ENCODE results near the gene CDR2. TPM values are rescaled to one million over a fixed set of nuclear protein-coding genes. Genes with fewer than 3 reads are reported as not detected.

Gene CDR2
- total and polyA plus RNA-seq, 9 of the 15 experiments (the other 6 are each of a cell fraction or from before 2014, with no cell fraction given): 4.6 to 30.3 (median 19.9) TPM

GRCh38 chr16:22297114-22297870 lies 77.1 kb downstream of the CDR2 start, which contains the start of gene POLR3E (continued):
- peak; percentile 30 for TF ChIP-seq PRDM10 (IDR thresholded peaks at IDR 0.05; ENCODE audit: partially characterized antibody)
- no peak for TF ChIP-seq SAFB2 (IDR thresholded peaks at IDR 0.05; ENCODE audit: borderline replicate concordance, low read depth, low read length, severe bottlenecking)
- TF ChIP-seq CXXC5 (CRISPR knock-in tag; IDR thresholded peaks at IDR 0.05): peak; percentile 88
- peak in 1 of 2 experiments; percentile 80; a peak in 1 of 4 replicates for TF ChIP-seq RCOR1 (IDR thresholded peaks at IDR 0.05; ENCODE audit: borderline replicate concordance in 1 of 2, low read depth in 2 of 2, low read length in 2 of 2)
- no peak for TF ChIP-seq CHD7 (IDR thresholded peaks at IDR 0.05; ENCODE audit: low read depth, low read length)
- no peak for TF ChIP-seq ZNF133 (CRISPR knock-in tag; IDR thresholded peaks at IDR 0.05)
- no peak for TF ChIP-seq MIER1 (IDR thresholded peaks at IDR 0.05; ENCODE audit: low read depth)
- TF ChIP-seq E2F6 (IDR thresholded peaks at IDR 0.05; ENCODE audit: borderline replicate concordance in 1 of 2, extremely low read depth in 1 of 2, insufficient read depth in 1 of 2, insufficient read length in 1 of 2, low read depth in 1 of 2, low read length in 1 of 2, poor library complexity in 1 of 2, severe bottlenecking in 1 of 2): peak; percentile 41 to 80
- peak; percentile 96 for TF ChIP-seq XRCC5 (IDR thresholded peaks at IDR 0.05; ENCODE audit: low read depth, low read length)
